Spleen (tissue), 11 donors: Measurements from ENCODE around the gene AKNA. TPM values are rescaled to one million over a fixed set of nuclear protein-coding genes. Genes with fewer than 3 reads are reported as not detected.

ENCODE experiments used
- DNase-seq: peaks from one replicate; pipeline ENCODE4 v3.0.0-alpha.2; 2020
- H3K27ac ChIP-seq, 8 donors: fragments of 200-600 bp; sonication (generic) in 7 of 8; 1 replicate in 4 of 8; 2 replicates in 4 of 8; pipeline versions ENCODE4 v1.5.0 to v1.8.0; 2016 to 2021; ENCODE audit warnings: inconsistent platforms in 4 of 8, mild to moderate bottlenecking in 4 of 8, moderate library complexity in 1 of 8
- H3K27me3 ChIP-seq, 7 donors: fragments of 200-600 bp; sonication (generic) in 6 of 7; replicated peaks in 1 of 7; 1 replicate in 4 of 7; 2 replicates in 3 of 7; pipeline versions ENCODE4 v1.5.0 to v1.8.0; 2016 to 2021; ENCODE audit warnings: inconsistent platforms in 3 of 7, mild to moderate bottlenecking in 1 of 7
- H3K36me3 ChIP-seq, 6 donors: fragments of 200-600 bp; sonication (generic) in 5 of 6; 1 replicate in 4 of 6; 2 replicates in 2 of 6; pipeline versions ENCODE4 v1.5.0 to v1.8.0; 2016 to 2021; ENCODE audit warnings: inconsistent platforms in 2 of 6
- H3K4me1 ChIP-seq, 6 donors: fragments of 200-600 bp; sonication (generic) in 5 of 6; 1 replicate in 3 of 6; 2 replicates in 3 of 6; pipeline versions ENCODE4 v1.5.0 to v1.8.0; 2016 to 2021; ENCODE audit warnings: inconsistent platforms in 3 of 6
- H3K4me3 ChIP-seq, 8 donors: fragments of 200-600 bp; sonication (generic) in 7 of 8; 1 replicate in 4 of 8; 2 replicates in 4 of 8; pipeline versions ENCODE4 v1.5.0 to v1.8.0; 2016 to 2021; ENCODE audit warnings: inconsistent platforms in 4 of 8, mild to moderate bottlenecking in 4 of 8, moderate library complexity in 2 of 8
- H3K9me3 ChIP-seq, 8 donors: fragments of 200-600 bp; sonication (generic) in 7 of 8; 1 replicate in 4 of 8; 2 replicates in 4 of 8; pipeline versions ENCODE4 v1.5.0 to v1.8.0; 2016 to 2021; ENCODE audit warnings: inconsistent platforms in 4 of 8
- CTCF ChIP-seq, 11 experiments: fragments of 200-600 bp in 7 of 11; fragments of 450-650 bp in 4 of 11; sonication (generic) in 4 of 11; IDR thresholded peaks in 8 of 11; conservative IDR thresholded peaks in 3 of 11; 1 replicate in 7 of 11; 2 replicates in 4 of 11; pipeline versions ENCODE4 v1.4.0 to v1.8.0; 2016 to 2021; ENCODE audit warnings: antibody characterized with exemption in 11 of 11, inconsistent platforms in 4 of 11, mild to moderate bottlenecking in 1 of 11
- POLR2A ChIP-seq, 3 donors: fragments of 450-650 bp; IDR thresholded peaks; one replicate each; pipeline ENCODE4 v1.5.1; 2017; ENCODE audit warnings: antibody characterized with exemption in 3 of 3, mild to moderate bottlenecking in 1 of 3
- POLR2AphosphoS5 ChIP-seq, 3 donors: sonication (generic); formaldehyde crosslinking; IDR thresholded peaks; one replicate each; pipeline ENCODE4 v1.5.1; 2017; ENCODE audit warnings: antibody characterized with exemption in 3 of 3
- WGBS, 5 donors: extraction: QIAGEN DNeasy Blood & Tissue Kit in 3 of 5; methylation state at CpG; one replicate each; pipeline versions ENCODE4 v1.1.5 to v1.1.7; 2013 to 2018; 5-methylcytosine and 5-hydroxymethylcytosine counted together
- intact Hi-C: fragments of 100-400 bp; cut with DNase I; formaldehyde crosslinking; loops from one replicate; pipeline ENCODE4 v1.15.0; 2023; ENCODE audit warnings: low total_unique reads
- polyA plus RNA-seq, 3 donors: library from polyadenylated mRNA; stranded (reverse); fragments of 200-250 nt; gene quantifications; one replicate each; pipeline ENCODE4 v1.2.1, GENCODE V29; 2013
- total RNA-seq, 7 donors: library from RNA; depleted of rRNA in 3 of 7; stranded (reverse); fragments of >200 nt in 3 of 7; fragmentation: NEBNext Ultra II Directional in 4 of 7; extraction: Animal tissue kit (Norgen Biotek cat#: 25700) in 4 of 7; gene quantifications; one replicate each; pipeline versions ENCODE4 v1.1.0 to v1.2.1, GENCODE V29; 2016 to 2021
- donor health status: healthy with polysubstance abuse.
- donor health status: DM: no; HTN: no; CAD: no; lungs with moderate emphysema.
- donor health status: DM: no; HTN: no; CAD: no.
- donor health status: Bipolar disorder and iron deficiency.
- donor health status: healthy.
- donor health status: DM: no; HTN: no; CAD: no.
- donor health status: DM: yes; HTN: yes; CAD: no.

AKNA gene
- total and polyA plus RNA-seq, 10 donors, result 92.9 to 324 (median 216) TPM

DNA sequence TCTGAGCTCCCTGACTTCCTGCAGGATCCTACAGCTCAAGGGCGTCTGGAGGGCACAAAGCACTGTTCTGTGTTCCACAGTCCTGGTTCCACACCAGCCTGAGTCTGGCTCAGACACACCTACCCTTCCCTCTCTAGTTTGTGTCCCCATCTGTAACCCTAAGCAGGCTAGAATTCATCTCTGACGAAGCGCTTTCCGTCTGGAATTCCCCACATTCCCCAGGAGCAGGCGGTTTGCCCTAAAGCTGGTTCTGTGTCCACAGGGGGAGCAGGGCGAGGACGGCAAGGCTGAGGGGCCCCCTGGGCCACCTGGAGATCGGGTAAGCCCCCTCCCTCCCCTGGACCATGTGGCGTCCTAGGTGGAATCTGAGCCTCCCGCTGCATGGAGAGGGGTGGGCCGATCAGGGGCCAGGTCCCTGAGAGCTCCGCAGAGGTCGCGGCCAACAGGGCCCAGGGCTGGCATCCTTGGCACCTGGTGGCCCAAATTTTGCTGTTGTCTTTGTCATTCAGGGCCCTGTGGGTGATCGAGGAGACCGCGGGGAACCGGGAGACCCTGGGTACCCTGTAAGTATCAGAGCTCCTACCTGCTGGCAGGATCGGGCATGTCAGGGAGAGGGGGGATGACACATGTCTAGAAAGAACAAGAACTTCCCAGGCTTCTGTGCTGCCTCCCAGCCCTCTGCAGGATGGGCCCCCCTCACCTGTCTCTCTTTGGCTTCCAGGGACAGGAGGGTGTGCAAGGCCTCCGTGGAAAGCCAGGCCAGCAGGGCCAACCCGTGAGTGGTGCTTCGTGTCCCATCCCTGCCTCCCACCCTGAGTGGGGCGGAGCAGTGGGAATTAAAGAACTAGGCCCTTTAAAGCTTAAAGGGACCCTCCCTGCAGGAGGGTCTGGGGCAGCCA lies 99.3 kb downstream of the AKNA start:
- Histone ChIP-seq H3K27me3 (peaks cover 0 to 12% (median 0%) of the 10 kb centered on the region in 7 donors), H3K27ac (no peak overlapping the region), H3K4me1 (peaks cover 0 to 15% (median 4%) of the 10 kb centered on the region in 6 donors), H3K9me3 (no peaks in the 10 kb centered on the region), H3K4me3 (no peak overlapping the region), H3K36me3 (no peaks in the 10 kb centered on the region)
- 68 to 78% (median 75%) methylated on average over 14 to 23 of the region's 23 CpGs for WGBS, 5 donors
- DNase-seq, result peak; percentile 63
- intact Hi-C loops, result no loop called here
- TF ChIP-seq POLR2AphosphoS5 (IDR thresholded peaks at IDR 0.05) (no peak), POLR2A (IDR thresholded peaks at IDR 0.05) (no peak), CTCF (IDR thresholded peaks at IDR 0.05 in 8 of 11, conservative IDR thresholded peaks at IDR 0.05 in 3 of 11) (no peak)

GRCh38 chr9:114287763-114288192 lies 100.0 kb downstream of the AKNA start:
- WGBS, 5 donors, result 55 to 85% (median 76%) methylated on average over 15 of the region's 15 CpGs

GRCh38 chr9:114287001-114287762 lies 100.6 kb downstream of the AKNA start:
- Histone ChIP-seq H3K4me1 (peaks cover 0 to 15% (median 4%) of the 10 kb centered on the region in 6 donors), H3K27ac (no peak overlapping the region), H3K27me3 (peaks cover 0 to 14% (median 0%) of the 10 kb centered on the region in 7 donors), H3K4me3 (no peak overlapping the region), H3K9me3 (no peaks in the 10 kb centered on the region), H3K36me3 (no peaks in the 10 kb centered on the region)
- TF ChIP-seq POLR2AphosphoS5 (IDR thresholded peaks at IDR 0.05), result no peak
- no peak for TF ChIP-seq POLR2A (IDR thresholded peaks at IDR 0.05)
- TF ChIP-seq CTCF (IDR thresholded peaks at IDR 0.05 in 8 of 11, conservative IDR thresholded peaks at IDR 0.05 in 3 of 11), result no peak
- intact Hi-C loops, result no loop called here
- peak; percentile 63 for DNase-seq
- 72 to 81% (median 77%) methylated on average over 16 of the region's 16 CpGs for WGBS, 5 donors

More at GRCh38 chr9:114287763-114288192, 100.0 kb downstream of the AKNA start:
- Histone ChIP-seq H3K4me1 (peaks cover 0 to 15% (median 4%) of the 10 kb centered on the region in 6 donors), H3K9me3 (no peaks in the 10 kb centered on the region), H3K36me3 (no peaks in the 10 kb centered on the region), H3K27me3 (peaks cover 0 to 12% (median 0%) of the 10 kb centered on the region in 7 donors), H3K27ac (no peak overlapping the region), H3K4me3 (no peak overlapping the region)
- TF ChIP-seq POLR2A (IDR thresholded peaks at IDR 0.05), result no peak
- TF ChIP-seq CTCF (IDR thresholded peaks at IDR 0.05 in 8 of 11, conservative IDR thresholded peaks at IDR 0.05 in 3 of 11), result no peak
- TF ChIP-seq POLR2AphosphoS5 (IDR thresholded peaks at IDR 0.05), result no peak
- peak; percentile 48 for DNase-seq
- intact Hi-C loops, result no loop called here
